Naive thymus-derived CD4-positive, alpha-beta T cell (primary cell): Measurements from ENCODE around the gene MKRN1. TPM values are rescaled to one million over a fixed set of nuclear protein-coding genes. Genes with fewer than 3 reads are reported as not detected.

Experiments
- ATAC-seq: fragments of 150-1000 bp; cut with Tn5 transposase; 2 replicates; pipeline ENCODE4 v1.10.0; 2021; ENCODE audit warnings: mild to moderate bottlenecking, moderate library complexity
- CTCF ChIA-PET: fragments of 350-600 bp; sonication (Branson Sonifier 250); formaldehyde crosslinking; loops from one replicate; lab custom pipeline; 2021; ENCODE audit warnings: antibody characterized with exemption; lab: Charles Lee
- POLR2A ChIA-PET: fragments of 350-600 bp; sonication (Branson Sonifier 250); formaldehyde crosslinking; loops from one replicate; lab custom pipeline; 2021; ENCODE audit warnings: antibody characterized with exemption, inconsistent platforms; lab: Charles Lee
- DNase-seq, 9 donors: peaks; one replicate each; pipeline versions ENCODE4 v3.0.0 to v3.0.0-alpha.2; 2020 to 2022; ENCODE audit warnings: mixed read lengths in 1 of 9
- H3K27ac ChIP-seq: one replicate; pipeline ENCODE4 v1.7.0; 2013; ENCODE audit warnings: mild to moderate bottlenecking, low read depth, low read length, moderate library complexity
- H3K27me3 ChIP-seq, 2 donors: one replicate each; pipeline ENCODE4 v1.7.0; 2013; ENCODE audit warnings: low read length in 2 of 2, mild to moderate bottlenecking in 2 of 2, moderate library complexity in 2 of 2; ENCODE audit not compliant: control insufficient read depth in 2 of 2, insufficient read depth in 2 of 2
- H3K36me3 ChIP-seq, 3 experiments: 1 replicate in 2 of 3; 2 replicates in 1 of 3; pipeline ENCODE4 v1.7.0; 2013; ENCODE audit warnings: low read length in 3 of 3, mild to moderate bottlenecking in 3 of 3, moderate library complexity in 1 of 3; ENCODE audit not compliant: insufficient read depth in 3 of 3, control insufficient read depth in 2 of 3
- H3K4me1 ChIP-seq, 2 donors: one replicate each; pipeline ENCODE4 v1.7.0; 2013; ENCODE audit warnings: low read length in 2 of 2, mild to moderate bottlenecking in 2 of 2, moderate library complexity in 1 of 2; ENCODE audit not compliant: control insufficient read depth in 2 of 2, insufficient read depth in 2 of 2
- H3K4me3 ChIP-seq: 2 replicates; pipeline ENCODE4 v1.7.0; 2013; ENCODE audit warnings: mild to moderate bottlenecking, low read length
- H3K9me3 ChIP-seq, 3 experiments: 1 replicate in 2 of 3; 2 replicates in 1 of 3; pipeline ENCODE4 v1.7.0; 2013; ENCODE audit warnings: low read length in 3 of 3; ENCODE audit not compliant: control insufficient read depth in 2 of 3
- H3K27ac Mint-ChIP-seq, 9 donors: one replicate each; pipeline ENCODE4 v1.8.0; 2020 to 2022; ENCODE audit warnings: mixed read lengths in 9 of 9, mild to moderate bottlenecking in 8 of 9, moderate library complexity in 5 of 9, inconsistent platforms in 2 of 9
- H3K27me3 Mint-ChIP-seq, 5 donors: one replicate each; pipeline ENCODE4 v1.8.0; 2021 to 2022; ENCODE audit warnings: mixed read lengths in 5 of 5, mild to moderate bottlenecking in 1 of 5
- H3K36me3 Mint-ChIP-seq, 5 donors: one replicate each; pipeline ENCODE4 v1.8.0; 2020 to 2022; ENCODE audit warnings: mixed read lengths in 5 of 5, mild to moderate bottlenecking in 3 of 5, inconsistent platforms in 1 of 5
- H3K4me1 Mint-ChIP-seq, 7 donors: one replicate each; pipeline ENCODE4 v1.8.0; 2020 to 2022; ENCODE audit warnings: mixed read lengths in 7 of 7, mild to moderate bottlenecking in 3 of 7, inconsistent platforms in 1 of 7
- H3K4me3 Mint-ChIP-seq, 10 donors: one replicate each; pipeline ENCODE4 v1.8.0; 2020 to 2022; ENCODE audit warnings: mild to moderate bottlenecking in 10 of 10, mixed read lengths in 10 of 10, moderate library complexity in 6 of 10, inconsistent platforms in 2 of 10
- H3K9me3 Mint-ChIP-seq, 11 donors: one replicate each; pipeline ENCODE4 v1.8.0; 2020 to 2022; ENCODE audit warnings: mixed read lengths in 11 of 11, mild to moderate bottlenecking in 4 of 11, inconsistent platforms in 1 of 11, moderate library complexity in 1 of 11
- intact Hi-C, 2 donors: fragments of 100-400 bp; cut with micrococcal nuclease; formaldehyde crosslinking; loops; one replicate each; pipeline ENCODE4 v1.15.1; 2023
- polyA plus RNA-seq, 2 donors: library from polyadenylated mRNA; unstranded; fragments of 300-500 nt; fragmentation: Illumina TruSeq; gene quantifications; one replicate each; pipeline ENCODE4 v1.2.3, GENCODE V29; 2021
- total RNA-seq, 6 experiments: library from RNA in 5 of 6; stranded (reverse) in 5 of 6; gene quantifications; 1 replicate in 5 of 6; 2 replicates in 1 of 6; pipeline ENCODE4 v1.2.3 and lab custom pipeline; 2021 to 2026

MKRN1 gene
- total and polyA plus RNA-seq, 7 experiments from 2014 or later = 85.1 to 162 (median 139) TPM

DNA sequence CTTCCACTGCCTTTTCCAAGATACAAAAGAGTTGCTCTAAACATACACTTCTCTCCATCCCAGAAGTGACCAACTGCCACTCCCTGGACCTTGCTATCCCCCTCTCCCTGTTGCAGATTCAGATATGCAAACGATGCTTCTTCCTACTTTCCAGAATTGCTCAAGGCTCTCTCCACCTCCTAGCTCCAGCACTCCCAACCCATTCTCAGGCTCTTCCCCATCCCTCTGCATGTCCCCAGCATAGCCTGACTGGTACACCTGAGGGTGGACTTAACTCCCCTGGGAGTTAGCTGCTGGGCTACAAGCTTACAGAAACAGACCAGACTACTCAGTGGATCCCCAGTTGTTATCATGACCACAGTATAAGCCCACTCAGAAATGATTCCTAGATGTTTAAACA is 27.6 kb downstream of the MKRN1 start:
- Histone ChIP-seq H3K4me3 (no peak overlapping the region), H3K27me3 (no peaks in the 10 kb centered on the region), H3K27ac (no peak overlapping the region), H3K9me3 (no peaks in the 10 kb centered on the region), H3K4me1 (no peaks in the 10 kb centered on the region), H3K36me3 (peaks cover 9 to 36% (median 14%) of the 10 kb centered on the region in 3 experiments)
- ATAC-seq = peak; percentile 20
- POLR2A ChIA-PET = no interaction called here
- Mint-ChIP-seq H3K9me3 (no peaks in the 10 kb centered on the region), H3K4me1 (peaks cover 24 to 47% (median 28%) of the 10 kb centered on the region in 7 donors), H3K36me3 (peaks cover 17 to 39% (median 26%) of the 10 kb centered on the region in 5 donors), H3K27me3 (no peaks in the 10 kb centered on the region), H3K27ac (peak overlapping the region in 7 of 9 donors; percentile 2 to 55 (median 34)), H3K4me3 (no peak overlapping the region)
- CTCF ChIA-PET = no interaction called here
- DNase-seq = no peak
- intact Hi-C loops = no loop called here

DNA sequence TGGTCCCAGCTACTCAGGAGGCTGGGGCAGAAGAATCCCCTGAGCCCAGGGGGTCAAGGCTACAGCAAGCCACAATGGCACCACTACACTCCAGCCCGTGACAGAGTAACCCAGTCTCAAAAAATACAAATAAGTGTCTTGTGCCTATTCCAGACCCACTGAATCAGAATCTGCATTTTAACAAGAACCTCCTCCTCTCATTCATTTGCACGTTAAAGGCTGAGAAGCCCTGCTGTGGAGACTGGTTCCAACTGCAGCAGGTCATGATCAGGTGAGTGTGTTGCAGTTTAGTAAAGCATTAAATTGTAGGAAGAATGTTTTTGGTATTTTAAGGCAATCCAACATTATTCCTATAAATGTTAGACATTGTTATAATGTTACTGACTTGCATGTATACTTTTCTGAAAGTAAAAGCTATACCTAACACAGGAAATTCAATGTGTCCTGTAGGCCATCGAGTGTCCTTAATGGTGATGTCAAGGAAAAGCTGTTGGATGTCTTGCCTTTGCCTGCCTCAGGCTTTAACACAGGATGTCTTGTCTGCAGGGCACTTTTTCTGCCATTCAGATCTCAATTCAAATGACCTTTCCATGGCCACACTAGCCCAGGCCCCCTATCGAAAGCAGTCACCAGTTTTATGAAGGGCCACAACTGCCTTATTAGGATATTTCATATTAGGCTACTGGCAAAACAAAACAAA is 30.4 kb downstream of the MKRN1 start:
- Mint-ChIP-seq H3K27ac (peak overlapping the region in 2 of 9 donors; percentile 49 to 83), H3K27me3 (no peaks in the 10 kb centered on the region), H3K9me3 (no peaks in the 10 kb centered on the region), H3K4me3 (no peak overlapping the region), H3K36me3 (peaks cover 0 to 14% (median 7%) of the 10 kb centered on the region in 5 donors), H3K4me1 (peaks cover 19 to 31% (median 28%) of the 10 kb centered on the region in 7 donors)
- H3K27ac ChIP-seq = no peak overlapping the region
- intact Hi-C loops = no loop called here
- no peak for DNase-seq
- no peak for ATAC-seq
- H3K9me3 ChIP-seq = no peaks in the 10 kb centered on the region
- CTCF ChIA-PET = interaction anchor here (0.6 kb wide), 1 partner anchor 120 kb away, joined by 3 read pairs; no protein-coding TSS in a partner anchor
- POLR2A ChIA-PET = interaction anchor here (0.6 to 0.8 kb wide), 2 partner anchors 932 to 1035 kb away, joined by 3 read pairs; no protein-coding TSS in a partner anchor
- no peak overlapping the region for H3K4me3 ChIP-seq
- no peaks in the 10 kb centered on the region for H3K4me1 ChIP-seq
- H3K27me3 ChIP-seq = no peaks in the 10 kb centered on the region
- H3K36me3 ChIP-seq = peaks cover 0 to 9% (median 4%) of the 10 kb centered on the region in 3 experiments

DNA sequence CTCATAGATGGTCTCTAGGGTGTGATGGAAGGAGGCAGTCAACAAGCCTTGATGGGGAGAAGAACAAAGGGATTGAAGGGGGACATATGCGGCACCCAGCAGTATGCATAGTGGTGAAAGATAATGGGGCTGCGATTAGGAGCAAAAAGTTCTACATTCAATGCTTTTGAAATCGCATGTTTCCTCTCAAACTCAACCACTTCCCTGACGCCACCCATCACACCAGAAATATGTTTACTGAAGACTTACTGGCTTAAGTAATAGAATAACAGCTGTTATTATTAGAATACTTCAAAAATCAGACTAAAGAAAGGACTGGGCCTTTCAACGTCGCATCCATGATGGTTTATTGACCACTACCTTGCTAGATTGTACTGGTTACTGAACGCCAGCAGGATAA is 31.5 kb downstream of the MKRN1 start:
- Mint-ChIP-seq H3K27ac (peak overlapping the region in 3 of 9 donors; percentile 11 to 60 (median 19)), H3K4me3 (no peak overlapping the region), H3K27me3 (no peaks in the 10 kb centered on the region), H3K4me1 (peaks cover 17 to 31% (median 26%) of the 10 kb centered on the region in 7 donors), H3K9me3 (no peaks in the 10 kb centered on the region), H3K36me3 (peaks cover 0 to 6% (median 5%) of the 10 kb centered on the region in 5 donors)
- ChIA-PET POLR2A (no interaction called here), CTCF (no interaction called here)
- ATAC-seq = peak; percentile 8
- Histone ChIP-seq H3K9me3 (no peaks in the 10 kb centered on the region), H3K4me3 (no peak overlapping the region), H3K4me1 (no peaks in the 10 kb centered on the region), H3K27ac (no peak overlapping the region), H3K27me3 (no peaks in the 10 kb centered on the region), H3K36me3 (peaks cover 0 to 4% (median 0%) of the 10 kb centered on the region in 3 experiments)
- no peak for DNase-seq
- intact Hi-C loops = no loop called here

DNA sequence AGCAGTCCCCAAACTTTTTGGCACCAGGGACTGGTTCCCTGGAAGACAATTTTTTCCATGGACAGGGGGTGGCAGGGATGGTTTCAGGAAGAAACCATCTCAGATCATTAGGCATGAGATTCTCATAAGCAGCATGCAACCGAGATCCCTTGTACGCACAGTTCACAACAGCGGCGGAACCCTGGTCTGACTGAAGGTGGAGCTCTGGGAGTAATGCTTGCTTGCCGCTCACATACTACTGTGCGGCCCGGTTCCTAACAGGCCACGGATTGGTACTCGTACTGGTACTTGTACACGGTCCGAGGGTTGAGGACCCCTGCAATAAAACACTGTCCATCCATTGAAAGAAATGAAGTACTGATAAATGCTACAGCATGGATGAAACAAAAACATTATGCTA is 32.8 kb downstream of the MKRN1 start:
- ATAC-seq = no peak
- H3K4me3 ChIP-seq = no peak overlapping the region
- CTCF ChIA-PET = interaction anchor here (0.6 kb wide), 1 partner anchor 42 kb away, joined by 3 read pairs; no protein-coding TSS in a partner anchor
- H3K27ac ChIP-seq = no peak overlapping the region
- POLR2A ChIA-PET = interaction anchor here (0.5 kb wide), 1 partner anchor 20 kb away, joined by 5 read pairs; no protein-coding TSS in a partner anchor
- H3K4me3 Mint-ChIP-seq = no peak overlapping the region
- H3K4me1 ChIP-seq = no peaks in the 10 kb centered on the region
- peaks cover 0 to 4% (median 0%) of the 10 kb centered on the region in 3 experiments for H3K36me3 ChIP-seq
- H3K36me3 Mint-ChIP-seq = peaks cover 0 to 2% (median 0%) of the 10 kb centered on the region in 5 donors
- H3K27ac Mint-ChIP-seq = peak overlapping the region in 1 of 9 donors; percentile 49
- intact Hi-C loops = no loop called here
- H3K27me3 Mint-ChIP-seq = no peaks in the 10 kb centered on the region
- H3K9me3 ChIP-seq = no peaks in the 10 kb centered on the region
- DNase-seq = no peak
- peaks cover 3 to 26% (median 19%) of the 10 kb centered on the region in 7 donors for H3K4me1 Mint-ChIP-seq
- no peaks in the 10 kb centered on the region for H3K27me3 ChIP-seq
- H3K9me3 Mint-ChIP-seq = no peaks in the 10 kb centered on the region

DNA sequence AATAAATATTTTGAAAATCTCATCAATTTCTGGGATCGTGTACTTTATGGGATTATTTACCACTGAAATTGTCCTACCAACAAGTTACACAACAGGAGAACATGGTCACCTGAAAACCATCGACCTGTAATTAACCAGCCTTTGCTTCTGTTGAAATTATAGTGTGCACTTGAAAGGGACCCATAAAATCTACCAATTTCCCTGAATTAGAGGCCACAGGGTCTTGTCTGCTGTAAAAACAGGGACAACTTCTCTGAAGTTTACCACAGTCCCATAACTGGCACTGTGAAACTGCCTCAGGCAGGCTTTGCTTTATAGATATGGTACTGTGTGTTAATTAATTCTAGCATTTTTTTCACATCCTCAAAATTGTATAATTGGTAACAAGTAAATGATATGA is 37.8 kb downstream of the MKRN1 start:
- Histone ChIP-seq H3K27me3 (no peaks in the 10 kb centered on the region), H3K9me3 (no peaks in the 10 kb centered on the region), H3K4me3 (no peak overlapping the region), H3K36me3 (no peaks in the 10 kb centered on the region), H3K4me1 (no peaks in the 10 kb centered on the region), H3K27ac (no peak overlapping the region)
- Mint-ChIP-seq H3K27me3 (peaks cover 0 to 2% (median 0%) of the 10 kb centered on the region in 5 donors), H3K36me3 (peaks cover 0 to 3% (median 0%) of the 10 kb centered on the region in 5 donors), H3K27ac (no peak overlapping the region), H3K9me3 (no peaks in the 10 kb centered on the region), H3K4me3 (no peak overlapping the region), H3K4me1 (peaks cover 0 to 11% (median 0%) of the 10 kb centered on the region in 7 donors)
- intact Hi-C loops = loop anchor here in 1 of 2 donors (5.0 kb wide), 1 partner anchor 39 kb away; the partner anchor contains the start of gene RAB19
- no peak for ATAC-seq
- CTCF ChIA-PET = no interaction called here
- POLR2A ChIA-PET = no interaction called here
- no peak for DNase-seq

DNA sequence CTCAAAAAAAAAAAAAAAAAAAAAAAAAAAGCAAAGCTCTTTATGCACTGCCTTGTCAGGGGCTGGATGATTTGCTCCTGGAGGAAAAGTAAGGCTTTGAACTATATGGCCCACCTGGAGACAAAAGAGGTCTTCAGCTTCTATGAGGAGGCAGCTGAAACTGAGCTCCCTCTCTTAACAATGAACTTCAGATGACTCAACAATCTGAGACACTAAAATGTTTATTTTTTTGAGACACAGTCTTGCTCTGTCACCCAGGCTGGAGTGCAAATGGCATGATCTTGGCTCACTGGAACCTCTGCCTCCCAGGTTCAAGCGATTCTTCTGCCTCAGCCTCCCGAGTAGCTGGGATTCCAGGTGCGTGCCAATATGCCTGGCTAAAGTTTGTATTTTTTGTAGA is 38.7 kb downstream of the MKRN1 start:
- Mint-ChIP-seq H3K4me3 (no peak overlapping the region), H3K36me3 (peaks cover 0 to 3% (median 0%) of the 10 kb centered on the region in 5 donors), H3K27me3 (peaks cover 0 to 7% (median 0%) of the 10 kb centered on the region in 5 donors), H3K4me1 (peaks cover 0 to 11% (median 0%) of the 10 kb centered on the region in 7 donors), H3K27ac (no peak overlapping the region), H3K9me3 (no peaks in the 10 kb centered on the region)
- Histone ChIP-seq H3K27me3 (no peaks in the 10 kb centered on the region), H3K9me3 (no peaks in the 10 kb centered on the region), H3K27ac (no peak overlapping the region), H3K4me3 (no peak overlapping the region), H3K36me3 (no peaks in the 10 kb centered on the region), H3K4me1 (no peaks in the 10 kb centered on the region)
- ATAC-seq (no peak), DNase-seq (no peak)
- ChIA-PET POLR2A (no interaction called here), CTCF (interaction anchor here (0.8 kb wide), 1 partner anchor 281 kb away, joined by 3 read pairs; no protein-coding TSS in a partner anchor)
- intact Hi-C loops = loop anchor here in 1 of 2 donors (5.0 kb wide), 1 partner anchor 38 kb away; the partner anchor contains the start of gene RAB19
